Endothelial cell of hepatic sinusoid (primary cell): ENCODE data around the gene PLCB2.

Source experiments
- in situ Hi-C: cut with HindIII; loops from 2 replicates; pipeline ENCODE4 v1.10.0; 2017; ENCODE audit warnings: low sequenced_read_pairs

Gene PLCB2

GRCh38 chr15:40306908-40307307 lies 827 bp downstream of the PLCB2 start:
- in situ Hi-C loops: loop anchor here (5.0 kb wide), 1 partner anchor 85 kb away; no protein-coding TSS in a partner anchor

GRCh38 chr15:40306371-40306770 lies 1.4 kb downstream of the PLCB2 start:
- in situ Hi-C loops: loop anchor here (5.0 kb wide), 1 partner anchor 84 kb away; no protein-coding TSS in a partner anchor

GRCh38 chr15:40305281-40305680 lies 2.5 kb downstream of the PLCB2 start:
- in situ Hi-C loops: loop anchor here (5.0 kb wide), 1 partner anchor 83 kb away; no protein-coding TSS in a partner anchor

GRCh38 chr15:40303576-40303975 lies 4.2 kb downstream of the PLCB2 start:
- in situ Hi-C loops: no loop called here

GRCh38 chr15:40302981-40303380 lies 4.8 kb downstream of the PLCB2 start:
- in situ Hi-C loops: no loop called here

GRCh38 chr15:40302288-40302886 lies 5.3 kb downstream of the PLCB2 start:
- in situ Hi-C loops: no loop called here

- in situ Hi-C loops: no loop called here
These were observed 6.1 kb downstream of the PLCB2 start for GRCh38 chr15:40301467-40302179.

- in situ Hi-C loops: no loop called here
These were observed 7.0 kb downstream of the PLCB2 start for GRCh38 chr15:40300771-40301170.

- in situ Hi-C loops: no loop called here
These were observed 7.4 kb downstream of the PLCB2 start for GRCh38 chr15:40300367-40300766.

GRCh38 chr15:40298216-40298935 lies 9.4 kb downstream of the PLCB2 start:
- in situ Hi-C loops: no loop called here

GRCh38 chr15:40297356-40297755 lies 10.4 kb downstream of the PLCB2 start:
- in situ Hi-C loops: no loop called here

- in situ Hi-C loops: no loop called here
These were observed 11.0 kb downstream of the PLCB2 start for GRCh38 chr15:40296561-40297230.

- in situ Hi-C loops: no loop called here
These were observed 11.7 kb downstream of the PLCB2 start for GRCh38 chr15:40295877-40296560.

GRCh38 chr15:40295297-40295696 lies 12.4 kb downstream of the PLCB2 start:
- in situ Hi-C loops: no loop called here

GRCh38 chr15:40293905-40294895 lies 13.5 kb downstream of the PLCB2 start:
- in situ Hi-C loops: no loop called here

GRCh38 chr15:40293006-40293405 lies 14.7 kb downstream of the PLCB2 start:
- in situ Hi-C loops: no loop called here

- in situ Hi-C loops: no loop called here
These were observed 15.5 kb downstream of the PLCB2 start for GRCh38 chr15:40292246-40292645.

- in situ Hi-C loops: no loop called here
These were observed 16.7 kb downstream of the PLCB2 start for GRCh38 chr15:40290918-40291574.

GRCh38 chr15:40290545-40290917 lies 17.2 kb downstream of the PLCB2 start:
- in situ Hi-C loops: no loop called here
